KMS-11 (cell line): Measurements from ENCODE around the gene SEMA3G.

Source experiments
- H2AFZ ChIP-seq: fragments of 200-600 bp; sonication (generic); 2 replicates; pipeline ENCODE4 v1.6.1; 2016; ENCODE audit warnings: antibody characterized with exemption, mixed run types, low read depth
- H3K27ac ChIP-seq: fragments of 200-600 bp; sonication (generic); 2 replicates; pipeline ENCODE4 v1.6.1; 2016; ENCODE audit warnings: mild to moderate bottlenecking, mixed run types
- H3K27me3 ChIP-seq: fragments of 200-600 bp; sonication (generic); 2 replicates; pipeline ENCODE4 v1.6.1; 2017; ENCODE audit warnings: mild to moderate bottlenecking, low read depth, mixed run types, moderate library complexity; ENCODE audit not compliant: insufficient read depth
- H3K36me3 ChIP-seq: fragments of 200-600 bp; sonication (generic); 2 replicates; pipeline ENCODE4 v1.6.1; 2017; ENCODE audit warnings: mild to moderate bottlenecking, mixed run types; ENCODE audit not compliant: insufficient read depth
- H3K4me1 ChIP-seq: fragments of 200-600 bp; sonication (generic); 2 replicates; pipeline ENCODE4 v1.6.1; 2016; ENCODE audit warnings: mild to moderate bottlenecking, low read depth, mixed run types; ENCODE audit not compliant: poor library complexity, severe bottlenecking
- H3K4me2 ChIP-seq: fragments of 200-600 bp; sonication (generic); 2 replicates; pipeline ENCODE4 v1.7.0; 2016; ENCODE audit warnings: mild to moderate bottlenecking, mixed run types
- H3K4me3 ChIP-seq: fragments of 200-600 bp; sonication (generic); IDR thresholded peaks from 2 replicates; pipeline ENCODE4 v1.6.1; 2017; ENCODE audit warnings: low read depth, low read length, mixed read lengths; ENCODE audit not compliant: insufficient read depth
- H3K79me2 ChIP-seq: fragments of 200-600 bp; sonication (generic); 2 replicates; pipeline ENCODE4 v1.6.1; 2016; ENCODE audit warnings: low read depth, mixed run types; ENCODE audit not compliant: insufficient read depth
- H3K9ac ChIP-seq: fragments of 200-600 bp; sonication (generic); 2 replicates; pipeline ENCODE4 v1.6.1; 2016; ENCODE audit warnings: mild to moderate bottlenecking, mixed run types
- H4K20me1 ChIP-seq: fragments of 200-600 bp; sonication (generic); 2 replicates; pipeline ENCODE4 v1.6.1; 2016; ENCODE audit warnings: mild to moderate bottlenecking, mixed run types; ENCODE audit not compliant: insufficient read depth
- CTCF ChIP-seq: fragments of 200-600 bp; sonication (generic); conservative IDR thresholded peaks from 2 replicates; pipeline ENCODE4 v1.6.1; 2017; ENCODE audit warnings: low read depth, mild to moderate bottlenecking, antibody characterized with exemption, low read length, moderate library complexity, mixed read lengths

SEMA3G gene

GRCh38 chr3:52393131-52393807 is 51.6 kb downstream of the SEMA3G start:
- H3K27ac ChIP-seq = no peak overlapping the region

GRCh38 chr3:52392216-52392930 is 52.5 kb downstream of the SEMA3G start:
- no peak overlapping the region for H3K4me2 ChIP-seq
- no peak overlapping the region for H3K4me3 ChIP-seq
- no peaks in the 10 kb centered on the region for H3K4me1 ChIP-seq
- H2AFZ ChIP-seq = no peak overlapping the region
- no peak overlapping the region for H3K27ac ChIP-seq
- TF ChIP-seq CTCF = no peak
- H3K36me3 ChIP-seq = no peaks in the 10 kb centered on the region
- H4K20me1 ChIP-seq = no peaks in the 10 kb centered on the region
- no peaks in the 10 kb centered on the region for H3K79me2 ChIP-seq
- H3K27me3 ChIP-seq = no peaks in the 10 kb centered on the region
- no peak overlapping the region for H3K9ac ChIP-seq

More at GRCh38 chr3:52393131-52393807, 51.6 kb downstream of the SEMA3G start:
- Histone ChIP-seq H3K4me2 (no peak overlapping the region), H2AFZ (no peak overlapping the region), H3K27me3 (no peaks in the 10 kb centered on the region), H3K36me3 (no peaks in the 10 kb centered on the region), H3K79me2 (no peaks in the 10 kb centered on the region), H3K4me1 (no peaks in the 10 kb centered on the region), H3K9ac (no peak overlapping the region), H3K4me3 (no peak overlapping the region), H4K20me1 (no peaks in the 10 kb centered on the region)
- TF ChIP-seq CTCF = no peak

GRCh38 chr3:52391096-52391495 is 53.8 kb downstream of the SEMA3G start:
- TF ChIP-seq CTCF = no peak
- no peak overlapping the region for H3K4me3 ChIP-seq
- H4K20me1 ChIP-seq = no peaks in the 10 kb centered on the region

GRCh38 chr3:52388933-52389332 is 56.0 kb downstream of the SEMA3G start:
- no peak overlapping the region for H3K27ac ChIP-seq
- H3K9ac ChIP-seq = no peak overlapping the region
- H2AFZ ChIP-seq = no peak overlapping the region
- no peaks in the 10 kb centered on the region for H3K79me2 ChIP-seq
- H3K36me3 ChIP-seq = no peaks in the 10 kb centered on the region
- no peaks in the 10 kb centered on the region for H3K4me1 ChIP-seq
- no peaks in the 10 kb centered on the region for H4K20me1 ChIP-seq
- no peak for TF ChIP-seq CTCF
- no peak overlapping the region for H3K4me3 ChIP-seq
- no peak overlapping the region for H3K4me2 ChIP-seq
- H3K27me3 ChIP-seq = no peaks in the 10 kb centered on the region

More at GRCh38 chr3:52391096-52391495, 53.8 kb downstream of the SEMA3G start:
- Histone ChIP-seq H3K27ac (no peak overlapping the region), H3K27me3 (no peaks in the 10 kb centered on the region), H3K36me3 (no peaks in the 10 kb centered on the region), H2AFZ (no peak overlapping the region), H3K79me2 (no peaks in the 10 kb centered on the region), H3K4me1 (no peaks in the 10 kb centered on the region), H3K9ac (no peak overlapping the region), H3K4me2 (no peak overlapping the region)
